D341Med (cell line): ENCODE measurements around the gene LRFN2.

ENCODE experiments used
- DNase-seq: peaks from one replicate; pipeline ENCODE4 v3.0.0; 2012; ENCODE audit warnings: low spot score

The LRFN2 gene

DNA sequence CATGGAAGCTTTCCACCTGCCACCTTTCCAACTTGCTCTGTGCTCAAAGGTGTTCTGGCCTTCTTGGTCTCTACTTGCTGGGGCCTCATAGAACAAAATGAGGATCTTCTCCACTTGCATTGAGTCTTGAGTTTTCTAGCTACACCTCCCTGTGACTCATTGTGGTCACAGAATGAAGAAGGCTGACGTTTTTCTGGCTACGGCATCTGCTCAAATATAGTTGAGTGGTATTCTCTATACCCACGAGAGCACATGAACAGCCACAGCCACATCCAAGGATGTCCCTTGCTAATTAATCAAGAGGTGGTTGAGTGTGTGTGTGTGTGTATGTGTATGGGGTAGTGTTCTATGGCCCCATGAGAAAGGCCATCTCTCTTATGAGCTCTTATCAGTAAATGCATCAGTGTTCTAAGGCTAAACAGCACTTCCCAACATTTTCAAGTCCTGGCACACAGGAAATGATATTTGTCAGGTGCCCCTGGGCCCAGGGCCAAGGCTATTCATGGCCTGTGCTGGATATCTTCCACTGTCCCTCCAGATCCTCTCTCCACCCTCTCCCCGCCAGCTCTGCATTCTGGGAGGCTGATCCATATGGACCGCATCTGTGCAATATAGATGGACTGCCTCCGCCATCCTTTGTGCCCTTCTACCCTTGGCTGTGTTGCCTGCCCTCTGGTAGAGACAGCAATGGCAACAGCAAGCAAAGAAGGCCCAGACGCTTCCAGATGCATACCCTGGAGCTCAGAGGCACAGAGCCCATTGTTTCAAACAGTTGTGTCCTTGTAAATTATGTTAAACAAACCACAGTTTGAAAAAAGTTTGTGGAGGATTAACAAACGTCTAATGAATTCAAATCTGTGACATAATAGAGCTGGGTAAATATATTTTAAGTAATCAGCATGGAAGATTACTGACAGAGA lies 150.2 kb downstream of the LRFN2 start:
- DNase-seq = no peak

DNA sequence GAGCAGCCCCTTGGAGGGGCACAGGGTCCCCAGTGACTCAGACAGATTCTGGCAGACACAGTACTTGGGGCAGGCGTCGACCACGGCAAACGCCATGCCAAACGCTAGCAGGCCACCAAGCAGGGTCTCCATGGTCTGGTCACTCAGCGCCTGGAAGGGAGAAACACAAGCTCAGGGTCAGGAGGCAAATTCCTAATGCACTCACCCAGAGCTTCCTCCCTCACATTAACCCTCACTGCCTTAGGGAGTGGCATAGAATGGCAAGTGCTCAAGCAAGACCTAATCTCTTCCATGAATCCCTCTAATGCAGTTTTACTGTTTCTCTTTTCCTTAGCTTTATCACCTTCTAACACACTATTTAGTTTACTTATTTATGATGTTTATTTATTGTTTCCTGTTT lies 154.2 kb downstream of the LRFN2 start:
- DNase-seq = no peak

DNA sequence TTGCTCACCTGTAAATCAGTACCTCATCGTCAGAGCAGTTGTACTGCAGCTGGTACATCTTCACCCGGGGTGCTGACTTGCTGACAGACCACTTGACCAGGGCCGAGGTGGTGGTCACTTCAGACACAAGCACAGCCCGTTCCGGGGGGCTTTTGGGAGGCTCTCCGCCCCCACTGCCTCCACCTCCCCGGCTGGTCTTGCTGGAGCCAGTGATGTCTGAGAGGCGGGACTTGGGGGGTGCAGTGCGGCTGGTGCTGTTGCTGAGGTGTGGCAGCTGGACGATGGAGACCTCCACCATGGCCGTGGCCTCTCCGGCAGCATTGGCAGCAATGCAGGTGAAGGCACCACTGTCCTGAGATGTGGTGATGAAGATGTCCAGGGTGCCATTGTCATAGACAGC lies 155.5 kb downstream of the LRFN2 start:
- no peak for DNase-seq

DNA sequence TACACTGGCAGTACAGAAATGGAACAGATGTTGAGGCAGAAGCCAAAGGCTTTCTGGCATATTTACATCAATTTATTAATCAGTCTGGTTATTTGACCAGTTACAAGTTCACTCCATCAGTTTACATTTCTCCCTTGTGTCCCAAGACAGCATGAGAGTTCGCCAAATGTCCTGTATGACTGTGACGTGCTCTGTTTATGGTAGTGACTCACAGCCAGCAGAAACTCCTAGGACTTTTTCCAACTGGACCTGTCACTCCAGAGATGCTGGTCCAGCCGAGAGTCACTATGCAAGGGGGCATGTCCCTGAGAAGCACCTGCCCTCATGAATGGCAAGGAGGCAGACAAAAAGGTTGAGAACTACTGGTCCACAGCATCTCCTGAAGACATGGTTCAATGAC lies 160.0 kb downstream of the LRFN2 start:
- DNase-seq = no peak

DNA sequence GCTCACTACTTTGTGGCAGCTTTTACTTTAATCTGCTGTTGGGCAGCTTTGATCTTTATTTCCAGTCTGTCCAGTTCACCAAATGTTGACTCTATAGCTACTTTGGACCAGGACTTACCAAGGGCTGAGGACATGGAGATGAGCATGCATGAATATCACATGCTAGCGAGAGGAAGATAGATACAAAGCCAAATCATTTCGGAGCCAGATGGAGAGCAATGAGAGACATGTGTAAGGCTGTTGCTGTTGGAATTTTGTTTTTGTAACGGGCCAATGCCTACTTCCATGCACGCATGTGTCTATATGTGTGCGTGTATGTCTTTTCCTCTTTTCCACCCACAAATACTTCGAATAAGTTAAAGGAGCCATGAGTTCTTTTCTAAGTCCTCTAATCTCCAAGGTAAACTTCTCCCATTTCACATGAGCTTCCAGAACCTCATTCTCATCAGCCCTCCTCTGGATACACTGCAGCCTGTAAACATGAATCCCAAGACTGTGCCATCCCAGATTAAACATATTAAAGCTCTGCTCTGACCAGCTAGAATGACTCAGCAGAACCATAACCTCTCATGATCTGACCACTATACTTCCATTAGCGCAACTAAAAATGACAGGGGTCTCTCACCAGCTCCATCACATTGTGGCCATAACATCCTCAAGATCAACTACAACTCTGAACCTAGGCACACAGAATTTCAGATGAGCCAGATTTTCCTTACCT lies 160.7 kb downstream of the LRFN2 start:
- DNase-seq = no peak

DNA sequence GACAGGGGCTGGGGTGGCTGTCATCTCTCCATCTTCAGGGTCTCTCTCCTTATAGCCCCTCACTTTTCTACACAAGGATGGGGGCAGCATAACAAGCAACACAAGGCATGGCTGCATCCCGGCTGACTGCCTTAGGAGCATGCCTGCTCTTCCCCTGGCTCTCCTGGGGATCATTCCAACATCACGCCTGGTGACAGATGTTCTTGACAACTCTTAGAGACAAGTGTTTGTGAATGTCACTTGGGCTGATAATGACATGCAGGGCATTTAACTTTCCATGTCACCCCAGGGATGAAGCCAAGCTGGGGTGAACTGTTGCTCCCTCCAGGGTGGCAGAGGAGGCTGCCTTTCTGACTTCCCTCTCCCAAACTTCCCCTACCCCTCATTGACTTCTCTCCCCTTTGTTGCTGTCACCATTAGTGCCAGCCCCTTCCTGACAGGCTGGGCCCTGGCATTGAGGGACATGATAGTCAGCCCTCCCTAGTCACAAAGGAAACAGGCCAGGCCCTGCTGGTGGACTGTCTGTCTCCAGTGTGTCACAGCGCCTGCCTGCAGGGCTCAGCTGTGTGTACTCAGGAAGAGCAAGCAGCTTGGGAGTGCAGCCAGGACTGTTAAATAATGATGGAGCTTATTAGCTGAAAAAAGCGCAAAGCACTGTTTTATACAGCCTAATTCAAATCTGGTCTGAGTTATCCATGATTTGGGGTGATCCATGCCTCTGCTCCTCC lies 161.8 kb downstream of the LRFN2 start:
- DNase-seq = no peak

DNA sequence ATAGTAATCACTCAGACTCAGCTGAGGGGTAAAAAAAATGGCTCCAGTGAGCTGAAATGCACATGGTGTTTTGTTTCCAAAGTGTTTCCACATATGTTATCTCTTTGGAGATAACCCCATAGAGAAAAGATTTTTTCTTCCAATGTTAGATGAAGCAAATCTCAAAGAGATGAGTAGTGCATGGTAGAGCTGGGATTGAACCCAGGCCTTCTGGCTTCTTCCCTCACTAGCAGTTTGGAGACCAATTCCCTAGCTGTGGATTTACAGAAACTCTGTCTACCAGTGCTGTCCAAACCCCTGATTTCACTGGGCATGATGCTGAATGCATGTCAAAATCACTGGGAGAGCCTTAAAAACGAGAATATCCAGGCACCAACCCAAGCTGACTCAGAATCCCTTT lies 165.1 kb downstream of the LRFN2 start:
- no peak for DNase-seq

DNA sequence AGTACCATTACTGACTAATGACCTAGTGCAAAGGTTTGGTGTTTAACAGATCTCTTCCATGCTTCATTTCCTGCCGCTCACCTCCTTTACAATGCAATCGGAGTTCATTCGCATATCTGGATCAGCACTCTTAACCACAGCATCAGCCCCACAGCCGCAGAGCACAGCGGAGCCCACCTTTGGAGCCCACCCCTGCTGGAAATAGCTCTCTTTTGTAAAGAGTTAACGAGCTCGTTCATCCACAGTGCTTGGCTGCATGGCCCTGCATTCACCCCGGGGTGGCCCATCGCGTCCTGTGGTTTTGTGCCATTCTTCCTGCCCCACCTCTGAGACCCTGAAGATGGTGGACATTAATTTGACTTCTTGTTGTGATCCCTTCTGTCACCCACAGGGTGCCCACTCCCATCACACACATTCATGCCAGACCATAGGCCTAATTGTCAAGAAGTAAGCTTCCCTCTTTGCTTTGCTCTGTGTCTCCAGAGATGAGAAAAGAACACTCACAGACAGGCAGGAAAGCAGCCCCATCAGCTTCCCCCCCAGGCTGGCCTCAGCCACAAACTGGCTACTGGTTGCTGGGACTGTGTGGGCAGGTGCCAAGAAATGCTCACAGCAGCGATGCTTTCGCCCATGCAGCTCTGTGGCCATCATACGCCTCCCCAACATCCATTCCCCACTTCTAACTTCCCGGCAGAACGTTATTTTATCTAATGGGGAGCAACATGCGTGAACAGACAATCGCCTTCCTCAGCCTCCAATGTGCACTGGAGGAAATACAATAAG lies 167.0 kb downstream of the LRFN2 start:
- DNase-seq = no peak

DNA sequence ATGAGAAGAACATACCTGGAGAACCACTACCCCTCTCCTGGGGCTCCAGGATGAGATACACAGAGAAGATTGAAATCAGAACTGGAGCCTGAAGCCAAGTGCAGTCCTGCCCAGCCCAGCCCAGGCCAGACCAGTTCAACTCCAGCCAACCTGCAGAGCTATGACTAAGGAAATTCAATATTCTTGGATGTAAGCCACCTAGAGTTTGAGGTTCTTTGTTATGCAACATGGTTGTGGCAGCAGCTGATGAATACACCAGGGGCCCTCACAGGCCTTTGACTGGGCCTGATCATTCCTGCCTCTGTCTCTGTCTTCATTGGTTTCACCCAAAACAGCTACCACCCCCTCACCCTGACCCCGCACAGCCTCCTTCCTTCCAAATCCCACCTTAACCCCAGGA lies 167.8 kb downstream of the LRFN2 start:
- no peak for DNase-seq

DNA sequence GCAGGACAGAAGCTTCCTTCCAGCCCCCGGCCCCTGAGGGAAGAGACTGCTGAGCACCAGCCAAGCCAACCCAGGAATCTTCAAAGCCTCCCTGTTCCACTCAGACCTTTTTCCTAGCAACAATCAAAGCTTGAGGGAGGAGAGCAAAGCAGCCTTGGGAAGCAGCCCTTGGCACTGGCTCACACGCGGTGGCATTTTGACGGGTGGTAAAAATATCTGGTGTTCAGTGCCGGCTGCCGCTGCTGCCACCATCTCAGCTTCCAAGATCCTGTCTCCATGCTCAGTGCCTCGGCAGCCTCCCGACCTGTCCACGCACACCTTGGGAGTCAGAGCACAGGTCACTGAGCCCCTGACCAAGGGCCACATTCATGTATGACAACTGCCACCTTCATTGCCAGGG lies 170.1 kb downstream of the LRFN2 start:
- no peak for DNase-seq

DNA sequence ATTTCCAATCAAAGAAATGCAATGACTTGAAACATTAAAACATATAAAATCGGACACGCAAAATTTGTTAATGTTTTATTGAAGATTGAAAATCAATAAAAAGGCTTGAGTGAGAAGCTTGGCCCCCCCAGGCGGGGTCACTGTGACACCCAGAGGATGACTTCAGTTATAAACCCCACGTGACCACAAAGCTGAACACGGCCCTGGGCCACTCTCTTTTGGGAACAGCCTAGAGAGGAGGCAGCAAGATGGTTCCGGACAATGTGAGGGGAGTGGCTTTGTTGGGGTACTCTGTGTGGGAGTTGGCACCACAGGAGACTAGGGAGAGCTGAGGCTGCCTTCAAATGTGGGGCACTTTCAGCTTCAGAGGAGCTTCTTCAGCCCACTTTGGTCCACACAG lies 172.5 kb downstream of the LRFN2 start:
- DNase-seq = no peak

DNA sequence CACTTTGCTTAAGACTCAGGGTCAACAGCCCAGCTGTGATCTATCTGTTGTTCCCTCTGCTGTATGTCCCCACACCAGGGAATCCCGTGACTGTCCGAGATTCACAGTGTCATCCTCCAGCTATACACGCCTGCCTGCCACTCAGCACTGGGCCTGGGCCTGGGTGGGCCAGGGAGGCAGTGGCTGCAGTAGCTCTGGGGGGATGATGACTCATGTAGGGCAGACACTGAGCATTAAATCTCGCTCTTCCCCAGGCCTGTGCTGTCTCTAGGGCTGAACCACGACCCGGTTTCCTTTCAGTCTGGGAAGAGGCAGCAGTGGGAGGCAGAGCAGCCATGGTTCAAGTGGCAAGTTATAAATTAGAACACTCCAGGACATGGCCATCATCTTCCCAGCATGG lies 173.9 kb downstream of the LRFN2 start:
- no peak for DNase-seq

DNA sequence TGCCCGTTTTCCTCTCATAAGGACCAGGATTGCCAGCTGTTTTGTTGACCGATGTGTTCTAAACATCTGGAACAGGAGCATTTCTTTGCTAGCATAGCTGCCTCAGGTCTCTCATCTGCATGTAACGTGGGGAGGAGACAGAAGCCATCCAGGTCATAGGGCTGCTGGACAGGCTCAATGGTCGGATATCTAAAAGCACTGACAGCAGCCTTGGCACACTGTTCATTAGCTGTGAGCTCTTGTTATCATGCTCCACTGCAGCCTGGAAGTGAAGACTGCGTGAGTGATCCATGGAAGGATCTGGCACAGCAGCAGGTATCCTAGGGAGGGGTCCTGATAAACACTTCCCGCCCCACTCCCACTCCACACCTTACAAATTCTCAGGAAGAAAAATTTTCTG lies 175.3 kb downstream of the LRFN2 start:
- no peak for DNase-seq

DNA sequence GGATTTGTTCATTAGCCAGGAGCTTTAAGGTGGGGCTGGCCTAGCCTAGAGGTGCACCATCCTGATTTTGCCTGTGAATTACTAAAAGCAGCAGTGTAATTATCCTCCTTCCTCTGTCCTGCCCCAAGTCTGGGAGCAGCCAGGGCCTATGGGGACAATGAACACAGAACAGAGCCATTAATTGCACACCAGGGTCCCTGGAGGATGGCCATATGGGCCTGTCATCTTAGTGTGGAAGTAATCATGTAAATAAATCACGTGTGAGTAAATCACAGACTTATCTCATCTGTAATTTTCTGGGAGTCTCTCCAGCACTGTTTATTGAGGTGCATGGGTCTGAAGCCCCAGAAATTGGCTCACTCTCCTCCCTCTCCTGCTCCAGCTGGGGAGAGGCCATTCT lies 176.3 kb downstream of the LRFN2 start:
- DNase-seq = peak; percentile 76

DNA sequence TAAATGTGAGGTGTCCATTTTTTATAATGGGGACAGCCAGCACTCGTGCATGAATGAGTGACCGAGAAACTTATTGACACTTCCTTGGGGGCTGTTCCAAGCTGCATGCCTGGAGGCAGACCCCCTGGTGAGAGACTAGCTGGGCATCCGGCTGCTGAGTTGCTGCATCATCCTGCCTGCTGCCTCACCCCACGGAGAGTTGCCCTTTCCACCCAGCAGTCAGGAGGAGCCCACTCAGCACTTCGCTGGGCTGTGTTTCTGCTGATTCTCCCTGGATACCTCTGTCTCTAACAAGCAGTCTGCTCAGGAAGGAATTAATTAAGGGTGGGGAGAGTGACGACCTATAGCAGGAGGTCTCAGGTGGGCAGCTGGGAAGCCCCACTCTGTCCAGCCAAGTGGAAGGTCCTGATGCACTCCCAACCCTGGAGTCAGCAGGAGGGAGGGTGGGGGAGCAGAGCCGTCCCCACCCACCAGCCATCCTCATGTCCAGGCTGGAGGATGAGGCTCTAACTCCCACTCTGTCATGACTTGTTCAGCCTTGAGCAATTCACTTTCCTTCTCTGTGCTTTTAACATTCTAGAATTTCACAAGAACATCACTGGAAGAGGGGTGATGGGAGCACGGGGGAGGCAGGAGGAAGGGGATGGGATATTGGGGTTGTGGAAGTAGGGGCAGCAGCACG lies 177.3 kb downstream of the LRFN2 start:
- no peak for DNase-seq

DNA sequence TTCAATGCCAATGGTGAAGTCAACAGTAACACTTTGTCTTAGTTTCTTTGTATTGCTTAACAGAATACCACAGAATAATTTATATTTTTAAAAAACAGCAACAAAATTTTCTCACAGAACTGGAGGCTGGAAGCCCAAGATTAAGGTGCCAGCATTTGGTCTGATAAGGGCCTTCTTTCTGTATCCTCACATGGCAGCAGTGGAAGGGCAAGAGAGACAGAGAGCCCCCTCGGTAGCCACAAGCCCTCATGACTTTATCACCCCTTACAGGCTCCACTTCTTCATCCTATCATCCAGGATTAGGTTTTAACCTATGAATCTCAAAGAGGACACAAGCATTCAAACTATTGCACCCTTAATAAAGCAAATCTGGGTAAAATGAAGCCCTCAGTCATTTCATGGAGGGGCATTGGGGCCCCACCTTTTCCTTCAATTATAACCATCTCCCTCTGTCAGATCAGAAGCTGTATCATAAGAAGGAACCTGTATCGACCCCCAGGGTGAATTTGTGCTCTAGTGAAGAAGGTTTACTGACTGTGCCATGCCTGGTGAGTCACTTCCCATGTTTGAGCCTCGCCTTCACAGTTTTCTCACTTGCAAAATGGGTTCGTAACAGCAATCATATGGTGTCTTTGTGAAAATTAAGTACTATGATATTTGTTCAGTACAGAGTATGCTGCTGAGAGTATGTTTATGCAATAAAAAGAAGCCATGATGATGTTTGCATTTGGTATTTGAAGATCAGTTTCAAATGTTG lies 178.2 kb downstream of the LRFN2 start:
- no peak for DNase-seq

DNA sequence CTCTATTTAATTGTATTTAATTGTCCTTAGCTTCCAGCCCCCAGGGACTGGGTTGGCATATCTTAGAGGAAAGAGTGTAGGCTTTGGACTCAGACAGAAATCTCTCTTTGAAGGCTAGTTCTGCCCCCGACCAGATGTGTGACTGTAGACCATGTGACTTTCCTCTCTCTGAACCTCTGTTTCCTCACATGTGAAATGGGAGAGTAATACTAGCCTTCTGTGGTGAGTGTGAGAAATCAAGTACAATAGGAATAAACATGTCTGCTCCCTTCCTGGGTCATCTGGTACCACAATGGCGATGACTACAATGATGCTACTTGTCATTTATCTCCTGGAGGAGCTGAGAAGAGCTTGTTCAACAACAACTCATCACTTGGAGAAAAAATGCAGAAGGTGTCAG lies 179.9 kb downstream of the LRFN2 start:
- no peak for DNase-seq

DNA sequence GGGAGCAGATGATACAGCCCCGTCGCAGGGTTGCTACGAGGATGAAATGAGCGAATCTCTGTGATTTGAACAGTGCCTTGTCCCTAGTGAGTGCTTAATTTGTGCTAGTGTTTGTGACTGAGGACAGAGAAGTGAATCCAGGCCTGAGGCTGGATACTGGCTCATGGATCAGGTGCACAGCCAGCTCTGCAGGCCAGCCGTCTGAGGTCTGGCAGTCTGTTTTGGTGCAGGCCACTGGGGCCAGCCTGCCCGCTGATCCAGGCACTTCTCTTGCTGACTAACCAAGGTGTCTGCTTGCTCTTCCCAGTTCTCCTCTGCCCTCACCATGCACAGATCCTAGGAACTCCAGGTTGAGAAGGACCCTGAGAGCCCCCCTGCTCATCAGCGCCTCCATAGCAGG lies 181.0 kb downstream of the LRFN2 start:
- no peak for DNase-seq

DNA sequence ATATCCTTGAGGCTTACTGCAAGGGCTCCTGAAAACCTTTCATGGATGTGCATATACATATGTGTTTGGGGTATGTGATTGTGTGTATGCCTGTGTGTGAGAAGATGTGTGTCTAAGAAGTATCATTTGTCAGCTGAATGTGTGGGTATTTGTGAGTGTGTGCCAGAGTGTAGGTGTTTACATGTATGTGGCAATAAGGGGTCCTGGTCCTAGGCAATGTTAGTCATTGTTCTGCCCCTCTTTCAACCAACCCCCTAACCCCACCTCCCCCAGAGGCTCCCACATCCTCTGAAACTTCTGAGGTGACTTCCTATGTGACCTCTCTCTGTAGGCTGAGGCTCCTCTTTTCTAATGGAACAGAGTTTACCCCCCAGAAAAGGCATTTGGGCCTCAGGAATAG lies 186.4 kb downstream of the LRFN2 start:
- DNase-seq = no peak

DNA sequence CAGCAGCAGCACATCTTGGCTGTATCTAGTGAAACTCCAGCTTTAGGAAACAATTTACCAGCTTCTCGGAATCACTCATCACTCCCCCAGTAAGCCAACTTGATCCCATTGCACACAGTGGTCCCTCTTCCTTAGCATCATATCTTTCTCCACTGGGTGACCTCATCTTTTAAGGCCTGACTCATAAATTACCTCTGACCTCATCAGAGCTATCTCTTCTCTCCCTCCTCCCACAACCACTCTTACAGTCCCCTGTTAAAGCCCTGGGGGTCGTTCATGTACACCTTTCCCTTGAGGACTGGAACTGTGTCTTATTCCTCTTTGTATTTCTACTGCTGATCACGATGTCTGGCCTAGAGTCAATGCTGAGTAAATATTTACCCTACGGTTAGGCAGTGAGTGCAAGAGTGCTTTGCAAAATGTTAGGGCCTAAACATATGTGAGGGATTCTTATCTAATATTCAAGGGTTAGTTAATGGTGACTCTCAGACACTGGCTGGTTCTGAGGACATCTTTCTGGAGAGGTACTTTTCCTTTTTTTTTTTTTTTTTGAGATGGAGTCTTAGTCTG lies 187.2 kb downstream of the LRFN2 start:
- DNase-seq = no peak
